Medulla oblongata (tissue), 1 donor: ENCODE results near the gene SMCO3.

ENCODE experiments used
- DNase-seq: peaks from one replicate; pipeline ENCODE4 v3.0.0-alpha.2; 2015; ENCODE audit errors: extremely low spot score

The SMCO3 gene

DNA sequence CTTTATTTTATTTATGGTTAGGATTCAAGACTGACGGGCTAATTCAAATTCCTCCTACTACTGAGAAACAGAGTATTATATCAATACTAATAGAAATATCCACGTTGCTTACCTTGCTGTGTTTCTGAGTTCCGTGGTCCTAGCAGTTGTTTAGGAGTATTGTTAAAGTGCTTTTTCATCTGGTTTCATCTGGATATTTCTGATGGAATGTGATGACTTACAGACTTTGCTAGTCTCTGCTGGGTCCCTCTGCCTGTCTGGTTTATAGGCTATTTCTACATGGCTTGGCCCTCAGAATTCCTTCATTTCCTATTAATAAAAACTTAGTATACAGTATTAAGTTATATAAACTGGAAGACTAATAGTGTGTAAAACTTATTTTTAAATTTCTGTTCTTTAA lies at the start of gene SMCO3:
Gene SMCO3, minus strand, starts transcription at position 169 of the 400 bp plus-strand sequence. CDS start 7,502 bp downstream, outside the sequence.
- DNase-seq, result no peak

GRCh38 chr12:14860490-14860889 lies 46.5 kb upstream of the SMCO3 start:
- DNase-seq, result no peak

GRCh38 chr12:14858513-14858912 lies 44.5 kb upstream of the SMCO3 start:
- DNase-seq, result no peak

- no peak for DNase-seq
These were observed 40.7 kb upstream of the SMCO3 start for GRCh38 chr12:14854586-14855183.

- no peak for DNase-seq
These were observed 40.0 kb upstream of the SMCO3 start for GRCh38 chr12:14853961-14854360.

- DNase-seq, result no peak
These were observed 38.9 kb upstream of the SMCO3 start for GRCh38 chr12:14852880-14853279.

DNA sequence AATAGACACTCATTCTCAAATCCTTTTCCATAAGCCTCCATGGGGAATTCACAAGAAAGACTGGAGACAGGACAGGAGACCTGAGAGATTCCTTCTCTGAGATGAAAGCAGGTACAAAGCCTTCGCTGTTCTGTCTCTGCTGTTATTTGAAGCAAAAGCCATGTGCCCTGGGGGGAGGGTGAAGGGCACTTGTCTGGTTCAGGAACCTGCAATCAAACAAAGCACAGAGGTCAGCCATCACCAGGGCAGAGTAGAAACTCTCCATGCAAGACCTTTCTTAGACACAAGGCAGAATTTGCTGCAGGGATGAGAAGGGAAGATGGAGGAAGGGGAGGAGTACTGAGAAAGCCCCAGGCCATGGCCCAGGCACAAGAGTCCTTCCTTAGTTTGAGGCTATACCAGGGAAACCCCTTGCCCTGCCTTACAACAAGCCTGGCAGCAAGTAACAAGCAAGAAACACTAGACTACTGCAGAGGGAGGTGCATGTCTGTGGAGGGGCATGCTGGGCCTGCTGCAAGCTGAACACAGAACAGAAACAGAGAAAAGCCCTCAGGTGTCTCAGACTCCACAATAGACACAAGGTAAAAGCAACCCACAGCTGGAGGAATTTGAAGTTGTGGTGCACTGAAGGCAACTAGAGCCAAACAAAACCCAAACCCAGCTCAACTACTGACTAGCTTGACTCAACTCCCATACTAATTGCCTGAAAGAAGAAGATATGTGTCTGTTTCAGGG lies 37.1 kb upstream of the SMCO3 start:
- DNase-seq, result no peak

GRCh38 chr12:14849661-14850060 lies 35.7 kb upstream of the SMCO3 start:
- DNase-seq, result no peak

GRCh38 chr12:14846876-14847580 lies 33.0 kb upstream of the SMCO3 start:
- DNase-seq, result no peak

- no peak for DNase-seq
These were observed 32.1 kb upstream of the SMCO3 start for GRCh38 chr12:14846042-14846587.

- peak; percentile 86 for DNase-seq
These were observed 31.4 kb upstream of the SMCO3 start for GRCh38 chr12:14845350-14845750.

GRCh38 chr12:14844401-14844800 lies 30.4 kb upstream of the SMCO3 start:
- DNase-seq, result no peak

DNA sequence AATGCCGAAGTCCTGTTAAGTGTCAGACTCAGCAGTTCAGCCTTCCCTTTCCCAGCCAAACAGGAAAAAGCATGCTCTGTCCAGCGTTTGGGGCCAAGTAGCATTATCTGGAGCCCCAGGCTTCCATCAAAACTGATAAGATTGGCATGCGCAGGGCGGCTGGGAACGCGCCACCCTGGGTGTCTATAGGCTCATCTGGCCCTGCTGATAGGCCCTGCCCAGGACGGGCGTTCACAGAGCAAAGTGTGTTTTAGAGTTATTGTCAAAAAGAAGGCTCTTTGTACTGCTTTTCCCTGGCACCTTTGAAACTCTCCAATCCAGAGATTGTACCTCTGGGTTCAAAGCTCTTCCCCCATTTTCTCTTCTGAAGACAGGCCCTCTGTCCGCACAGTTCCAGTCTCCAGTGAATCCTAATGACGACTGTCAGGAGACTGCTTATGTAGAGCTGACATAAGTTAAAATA lies 29.5 kb upstream of the SMCO3 start, which contains the start of gene ART4:
Gene ART4, minus strand, starts transcription at position 102 of the 463 bp plus-strand sequence. CDS start 413 bp downstream, outside the sequence.
- no peak for DNase-seq

DNA sequence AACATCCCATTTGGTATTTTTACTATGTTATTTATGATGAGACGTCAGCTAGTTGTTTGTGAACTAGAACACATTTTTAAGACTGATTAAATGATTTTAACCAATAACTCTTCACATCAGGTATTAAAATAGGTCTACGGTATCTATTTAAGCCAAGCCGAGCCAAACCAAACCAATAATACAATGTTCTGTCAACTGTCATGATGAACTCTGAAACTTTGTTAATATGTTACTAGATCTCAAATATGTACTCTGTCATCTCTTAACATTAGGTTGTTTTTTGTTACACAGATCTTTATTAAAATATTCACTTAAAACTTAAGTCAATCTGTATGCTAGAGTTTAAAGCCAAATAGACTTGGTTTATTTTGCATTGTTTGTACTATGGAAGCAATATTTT lies 28.3 kb upstream of the SMCO3 start:
- no peak for DNase-seq

GRCh38 chr12:14841761-14842160 lies 27.8 kb upstream of the SMCO3 start:
- no peak for DNase-seq

- no peak for DNase-seq
These were observed 26.6 kb upstream of the SMCO3 start for GRCh38 chr12:14840616-14841015.

DNA sequence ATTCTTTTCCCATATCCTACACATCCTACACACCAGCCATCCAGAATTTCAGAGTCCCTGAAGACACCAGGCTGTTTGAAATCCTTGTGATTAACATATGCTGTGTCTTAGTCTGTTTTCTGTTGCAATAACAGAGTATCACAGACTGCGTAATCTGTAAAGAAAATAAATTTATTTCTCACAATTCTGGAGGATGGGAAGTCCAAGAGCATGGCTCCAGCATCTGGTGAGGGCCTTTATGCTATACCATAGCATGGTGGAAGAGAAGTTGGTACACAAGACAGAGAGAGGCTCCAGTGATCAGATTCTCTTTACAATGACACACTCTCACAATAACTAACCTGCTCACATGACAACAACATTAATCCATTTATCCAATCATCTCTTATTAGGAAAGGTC lies 25.3 kb upstream of the SMCO3 start:
- no peak for DNase-seq

GRCh38 chr12:14836336-14837210 lies 22.6 kb upstream of the SMCO3 start:
- DNase-seq, result no peak

GRCh38 chr12:14834509-14834908 lies 20.5 kb upstream of the SMCO3 start:
- DNase-seq, result no peak

DNA sequence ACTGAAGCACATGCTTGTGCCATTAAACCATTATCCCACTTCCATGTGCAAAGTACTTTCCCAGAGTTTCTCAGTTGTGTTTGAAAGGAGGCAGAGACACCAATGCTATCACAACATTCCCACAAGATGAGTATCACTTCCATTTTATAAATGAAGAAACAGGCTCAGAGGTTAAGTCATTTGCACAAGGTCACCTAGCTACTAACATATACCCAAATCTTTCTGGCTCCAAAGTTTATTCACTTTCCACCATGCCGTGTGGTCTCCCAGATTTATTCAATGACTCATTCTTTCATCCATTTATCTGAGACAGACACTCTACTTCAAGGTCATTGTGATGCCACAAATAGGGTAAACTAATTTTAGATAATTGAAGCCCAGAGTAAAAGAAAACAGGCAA lies 20.0 kb upstream of the SMCO3 start:
- no peak for DNase-seq

DNA sequence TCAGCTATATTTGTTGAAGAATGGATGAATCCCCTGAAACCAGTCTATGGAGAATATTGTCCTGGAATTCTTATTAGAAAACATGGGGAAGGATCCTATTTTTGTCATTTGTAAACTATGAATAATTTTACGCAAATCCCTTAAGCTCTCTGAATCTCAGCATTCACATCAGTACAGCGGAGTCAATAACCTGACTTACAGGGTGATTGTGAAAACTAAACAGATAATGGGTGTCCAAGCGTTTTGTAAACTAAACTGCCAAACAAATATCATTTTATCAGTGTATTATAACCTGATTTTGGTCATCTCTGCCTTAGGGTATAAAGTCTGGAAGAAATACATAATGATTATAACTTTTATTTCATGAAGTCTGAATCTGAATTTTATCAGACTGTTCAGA lies 19.4 kb upstream of the SMCO3 start:
- DNase-seq, result no peak
